GM19099 (cell line): ENCODE results near the gene S100PBP.
A peak's percentile ranks its signal among the peaks of the same experiment; 100 is the strongest.

Experiments
- POLR2A ChIP-seq: IDR thresholded peaks from 3 replicates; pipeline ENCODE4 v1.6.1; 2011; ENCODE audit warnings: low read depth; ENCODE audit not compliant: insufficient read length; ENCODE audit errors: extremely low read depth

Gene S100PBP

GRCh38 chr1:32808580-32808979 lies 8.9 kb upstream of the S100PBP start:
- no peak for TF ChIP-seq POLR2A

GRCh38 chr1:32810358-32810757 lies 7.1 kb upstream of the S100PBP start:
- no peak for TF ChIP-seq POLR2A

- no peak for TF ChIP-seq POLR2A
Observed at GRCh38 chr1:32811265-32811664, 6.2 kb upstream of the S100PBP start.

- TF ChIP-seq POLR2A: no peak
Observed at GRCh38 chr1:32811917-32812316, 5.5 kb upstream of the S100PBP start.

GRCh38 chr1:32813941-32814739 lies 3.3 kb upstream of the S100PBP start:
- no peak for TF ChIP-seq POLR2A

- TF ChIP-seq POLR2A: no peak
Observed at GRCh38 chr1:32816676-32817158, 736 bp upstream of the S100PBP start.

- TF ChIP-seq POLR2A: peak; percentile 51
Observed at GRCh38 chr1:32817815-32818786, 648 bp downstream of the S100PBP start.

GRCh38 chr1:32818804-32819541 lies 1.5 kb downstream of the S100PBP start:
- peak; percentile 71 for TF ChIP-seq POLR2A

- no peak for TF ChIP-seq POLR2A
Observed at GRCh38 chr1:32825181-32825580, 7.7 kb downstream of the S100PBP start.

- no peak for TF ChIP-seq POLR2A
Observed at GRCh38 chr1:32828341-32828740, 10.9 kb downstream of the S100PBP start.

- TF ChIP-seq POLR2A: no peak
Observed at GRCh38 chr1:32830092-32830852, 12.8 kb downstream of the S100PBP start.

GRCh38 chr1:32831878-32832277 lies 14.4 kb downstream of the S100PBP start:
- TF ChIP-seq POLR2A: no peak

- TF ChIP-seq POLR2A: no peak
Observed at GRCh38 chr1:32848354-32849063, 31.1 kb downstream of the S100PBP start.
